Measurements from ENCODE around the gene SLC5A4.
"Not testable (repeated sequence)": the region's sequence is repeated elsewhere in the genome, so short reads cannot be mapped to it uniquely, and the experiment has no call there.

The SLC5A4 gene

DNA sequence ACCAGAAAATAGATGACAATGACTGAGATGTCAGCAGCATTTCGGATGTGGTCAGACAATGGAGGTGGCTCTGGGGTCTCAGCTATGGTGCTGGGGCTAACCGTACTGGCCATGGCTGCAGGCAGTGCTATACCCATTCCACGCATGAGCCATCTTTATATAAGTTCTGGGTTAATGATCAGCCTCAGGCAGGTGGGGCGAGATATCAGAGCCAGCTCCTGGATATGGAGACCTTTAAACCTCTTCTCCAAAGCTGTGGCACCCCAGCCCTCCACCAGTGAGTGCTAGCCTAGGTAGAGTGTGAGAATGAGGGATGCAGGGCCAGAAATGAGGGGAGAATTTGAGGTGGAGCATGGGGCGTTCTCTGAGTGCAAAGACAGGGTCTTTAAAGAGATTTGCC lies at the start of gene SLC5A4:
TSS of gene SLC5A4 (minus strand) at position 131 of the 400 bp plus-strand sequence. CDS start at position 113, 18 bp downstream.
- no peak for DNase-seq

DNA sequence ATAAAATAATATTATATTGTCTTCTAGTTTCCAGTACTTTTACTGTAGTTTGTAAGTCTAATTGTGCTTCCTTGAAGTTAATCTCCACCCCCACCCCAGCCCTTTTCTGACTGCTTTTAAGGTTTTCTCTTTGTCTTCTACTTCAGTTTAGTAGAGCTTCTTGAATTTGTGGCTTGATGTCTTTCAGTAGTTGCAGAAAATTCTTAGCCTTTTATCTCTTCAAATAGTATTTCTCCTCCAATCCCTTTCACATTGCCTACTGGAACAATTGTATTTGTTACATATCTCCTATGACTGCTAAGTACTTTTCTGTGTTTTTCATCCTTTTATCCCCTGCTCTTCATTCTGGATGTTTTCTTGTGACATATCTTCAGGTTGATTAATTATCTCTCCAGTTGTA lies 38.8 kb upstream of the SLC5A4 start:
- not testable (repeated sequence) for DNase-seq

GRCh38 chr22:32286290-32286840 lies 31.2 kb upstream of the SLC5A4 start:
- no peak for DNase-seq

DNA sequence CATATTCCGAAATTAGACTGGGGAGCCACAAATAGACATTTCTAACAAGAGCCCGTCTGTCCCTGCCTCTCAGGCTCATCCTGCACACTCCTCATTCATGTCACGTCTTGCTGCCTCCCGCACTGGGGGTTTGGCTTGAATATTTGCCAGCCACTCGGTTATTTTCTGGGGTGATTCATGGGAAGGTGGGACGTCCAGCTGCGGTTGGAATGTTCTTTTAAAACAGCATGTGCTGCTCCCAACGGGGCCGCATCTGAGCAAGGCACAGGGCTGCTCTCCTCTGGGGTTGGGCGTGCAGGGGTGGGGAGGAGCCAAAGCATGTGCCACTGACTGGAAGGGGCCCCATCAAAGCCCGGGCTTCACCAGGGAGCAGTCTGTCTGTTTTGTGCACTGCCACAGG lies 25.9 kb upstream of the SLC5A4 start:
- no peak for DNase-seq

- DNase-seq = not testable (repeated sequence)
Measured at GRCh38 chr22:32275353-32275752, 20.2 kb upstream of the SLC5A4 start.

DNA sequence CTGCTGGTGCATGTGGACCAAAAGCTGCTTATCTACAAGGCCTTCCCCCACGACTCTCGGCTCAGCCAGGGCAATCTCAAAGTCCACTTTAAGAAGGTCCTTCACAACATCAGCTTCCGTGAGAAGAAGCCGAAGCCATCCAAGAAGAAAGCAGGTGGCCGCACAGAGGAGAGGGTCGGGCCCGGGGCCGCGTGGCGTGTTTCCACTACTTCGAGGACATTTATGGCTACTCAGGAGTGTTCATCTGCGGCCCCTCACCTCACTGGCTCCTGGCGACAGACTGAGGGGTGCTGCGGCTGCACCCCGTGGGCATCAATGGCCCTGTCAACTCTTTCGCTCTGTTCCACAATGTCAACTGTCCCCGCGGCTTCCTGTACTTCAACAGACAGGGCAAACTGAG lies 16.2 kb upstream of the SLC5A4 start:
- no peak for DNase-seq

GRCh38 chr22:32270641-32271369 lies 15.7 kb upstream of the SLC5A4 start:
- no peak for DNase-seq

DNA sequence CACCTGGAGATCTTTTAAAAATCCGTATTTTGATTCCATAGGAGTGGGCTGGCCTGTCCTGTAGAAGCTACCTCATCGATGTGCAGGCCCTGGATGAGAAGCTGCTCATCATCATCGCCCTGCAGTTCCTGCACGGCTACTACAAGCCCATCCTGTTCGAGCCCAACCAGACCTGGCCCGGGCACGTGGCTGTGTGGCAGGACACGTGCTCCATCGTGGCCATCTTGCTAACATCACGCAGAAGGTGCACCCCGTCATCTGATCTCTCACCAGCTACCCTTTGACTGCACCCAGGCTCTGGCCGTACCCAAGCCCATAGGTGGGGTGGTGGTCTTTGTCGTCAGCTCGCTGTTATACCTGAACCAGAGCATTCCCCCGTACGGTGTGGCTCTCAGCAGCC lies 14.2 kb upstream of the SLC5A4 start:
- DNase-seq = no peak

DNA sequence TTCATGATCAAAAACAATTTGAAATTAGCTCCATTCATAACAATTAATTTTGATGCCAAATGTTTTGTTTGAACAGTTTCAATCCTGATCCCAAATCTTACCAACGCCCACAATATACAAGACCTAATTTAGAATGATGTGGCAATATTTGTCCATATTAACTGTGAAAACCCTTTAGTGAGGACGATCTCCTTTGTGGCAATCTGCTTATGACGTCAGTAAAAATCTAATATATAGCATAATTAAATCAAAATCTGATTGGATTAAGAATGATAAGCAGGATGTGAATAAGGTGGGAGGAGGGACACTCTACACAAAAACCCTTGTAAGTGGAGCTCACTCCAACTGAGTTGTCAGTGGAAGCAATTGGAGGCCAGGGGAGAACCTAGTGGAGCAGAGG lies 11.9 kb upstream of the SLC5A4 start:
- DNase-seq = no peak

DNA sequence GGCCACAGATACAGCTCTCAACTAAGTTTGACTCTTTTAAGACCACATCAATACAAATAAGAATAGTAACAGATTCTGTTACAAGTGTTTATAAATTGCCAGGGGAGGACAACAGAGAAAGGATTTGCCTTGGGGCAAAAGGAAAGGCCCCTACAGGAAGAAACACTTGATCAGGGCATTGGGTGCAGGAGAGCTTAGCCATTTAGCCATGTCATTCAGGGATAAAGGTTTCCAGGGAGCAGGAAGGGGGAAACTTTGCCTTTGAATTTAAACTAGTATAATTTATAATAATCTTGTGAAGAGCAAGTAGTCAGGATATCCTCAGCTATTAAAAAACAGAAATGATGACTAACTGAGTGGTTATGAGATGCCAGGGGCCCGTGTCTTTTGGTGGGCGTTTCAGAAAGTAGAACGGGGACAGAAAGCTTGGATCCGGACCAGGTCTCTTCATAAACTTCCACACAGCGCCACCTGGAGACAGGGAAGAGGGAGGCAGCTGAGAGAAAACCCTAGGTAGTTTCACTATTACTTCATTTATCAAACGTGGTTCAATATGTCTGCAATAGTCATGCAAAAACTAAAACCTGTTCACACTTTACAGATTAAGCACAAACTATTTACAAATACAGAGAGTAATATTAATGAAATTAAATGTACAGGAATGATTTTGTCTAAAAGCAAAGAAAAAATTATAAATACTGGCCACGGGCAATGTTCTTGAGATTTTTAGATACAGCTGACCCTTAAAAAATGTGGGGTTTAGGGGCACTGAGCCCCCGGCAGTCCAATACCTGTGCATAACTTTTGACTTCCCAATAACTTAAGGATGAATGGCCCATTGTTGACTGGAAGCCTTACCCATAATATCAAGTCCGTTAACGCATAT lies 11.0 kb upstream of the SLC5A4 start:
- DNase-seq = peak; percentile 66

GRCh38 chr22:32263678-32264077 lies 8.5 kb upstream of the SLC5A4 start:
- DNase-seq = not testable (repeated sequence)

- DNase-seq = no peak
Measured at GRCh38 chr22:32261306-32261705, 6.2 kb upstream of the SLC5A4 start.

DNA sequence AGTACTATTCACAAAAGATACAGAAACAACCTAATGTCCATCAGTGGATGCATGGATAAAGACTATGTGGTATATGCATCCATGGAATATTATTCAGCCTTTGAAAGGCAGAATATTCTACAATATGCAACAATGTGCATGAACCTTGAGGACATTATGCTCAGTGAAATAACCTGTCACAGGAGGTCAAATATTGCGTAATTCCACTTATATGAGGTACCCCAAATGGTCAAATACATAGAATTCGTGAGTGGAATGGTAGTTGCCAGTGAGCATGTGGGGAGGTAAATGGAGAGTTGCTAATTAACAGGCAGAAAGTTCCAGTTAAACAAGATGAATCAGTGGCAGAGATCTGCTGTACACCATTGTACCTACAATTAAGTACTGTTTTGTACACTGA lies 3.6 kb upstream of the SLC5A4 start:
- no peak for DNase-seq

DNA sequence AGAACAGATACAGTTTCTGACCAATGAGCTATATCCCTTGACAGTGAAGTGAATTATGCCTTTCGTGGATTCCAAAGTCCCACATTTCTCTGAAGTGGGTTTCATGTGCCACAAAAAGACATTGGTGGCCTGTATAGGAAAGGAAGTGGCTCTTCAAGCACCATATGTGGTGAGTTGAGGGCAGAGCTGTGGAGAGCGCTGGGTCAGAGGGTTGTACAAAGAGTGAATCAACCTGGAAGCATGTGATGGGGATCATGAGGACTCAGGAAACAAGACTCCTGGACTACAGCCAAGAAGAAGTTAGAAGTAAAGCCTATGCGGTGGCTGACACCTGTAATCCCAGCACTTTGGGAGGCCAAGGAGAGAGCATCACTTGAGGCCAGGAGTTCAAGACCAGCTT lies 579 bp upstream of the SLC5A4 start:
- DNase-seq = no peak

GRCh38 chr22:32249231-32249630 lies 5.9 kb downstream of the SLC5A4 start:
- DNase-seq = no peak

DNA sequence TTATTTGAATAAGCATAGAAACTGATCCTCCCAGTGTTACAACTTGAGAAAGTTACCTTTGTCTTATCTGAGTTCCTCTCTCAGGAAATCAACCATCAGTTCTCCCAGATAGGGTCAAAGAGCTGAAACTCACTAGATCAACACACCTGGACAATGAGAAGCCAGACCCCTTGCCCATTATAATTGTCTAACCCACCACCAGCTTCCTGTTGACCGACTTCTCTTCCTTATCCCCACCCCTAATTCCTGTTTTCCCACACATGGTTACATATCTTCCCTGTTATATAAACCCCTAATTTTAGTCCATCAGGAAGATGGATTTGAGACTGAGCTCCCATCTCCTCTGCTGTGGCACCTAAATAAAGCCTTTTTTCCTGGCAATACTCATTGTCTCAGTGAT lies 6.9 kb downstream of the SLC5A4 start:
- DNase-seq = no peak

GRCh38 chr22:32246166-32246565 lies 9.0 kb downstream of the SLC5A4 start:
- DNase-seq = no peak

DNA sequence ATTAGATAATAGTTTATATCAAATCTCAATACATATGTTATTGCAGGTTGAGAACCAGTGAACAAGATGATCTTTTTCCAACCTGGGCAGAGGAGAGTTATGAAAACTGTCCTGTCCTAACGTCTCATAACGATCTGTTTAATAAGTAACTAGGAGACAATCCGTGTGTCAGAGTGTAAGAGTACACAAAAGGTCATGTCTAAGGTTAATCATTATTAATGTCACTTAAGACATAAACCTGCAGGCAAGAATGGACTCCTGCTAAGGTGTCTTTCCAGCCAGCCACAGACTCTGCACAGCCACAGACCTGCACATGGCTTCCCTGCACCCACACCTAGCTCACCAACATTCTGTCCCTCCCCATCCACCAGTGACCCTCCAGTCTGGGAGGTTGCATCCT lies 10.1 kb downstream of the SLC5A4 start:
- no peak for DNase-seq

DNA sequence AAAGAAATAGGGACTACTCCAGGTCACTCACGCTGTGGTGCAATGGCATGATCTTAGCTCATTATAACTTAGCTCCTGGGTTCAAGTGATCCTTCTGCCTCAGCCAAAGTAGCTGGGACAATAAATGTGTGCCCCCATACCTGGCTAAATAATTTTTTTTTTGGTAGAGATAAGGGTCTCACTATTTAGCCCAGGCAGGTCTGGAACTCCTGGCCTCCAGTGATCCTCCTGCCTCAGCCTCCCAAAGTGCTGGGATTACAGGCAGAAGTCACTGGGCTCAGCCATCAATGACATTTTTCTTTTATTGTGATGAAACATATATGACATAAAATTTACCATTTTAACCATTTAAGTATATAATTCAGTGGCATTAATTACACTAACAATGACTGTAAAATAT lies 10.6 kb downstream of the SLC5A4 start:
- no peak for DNase-seq

DNA sequence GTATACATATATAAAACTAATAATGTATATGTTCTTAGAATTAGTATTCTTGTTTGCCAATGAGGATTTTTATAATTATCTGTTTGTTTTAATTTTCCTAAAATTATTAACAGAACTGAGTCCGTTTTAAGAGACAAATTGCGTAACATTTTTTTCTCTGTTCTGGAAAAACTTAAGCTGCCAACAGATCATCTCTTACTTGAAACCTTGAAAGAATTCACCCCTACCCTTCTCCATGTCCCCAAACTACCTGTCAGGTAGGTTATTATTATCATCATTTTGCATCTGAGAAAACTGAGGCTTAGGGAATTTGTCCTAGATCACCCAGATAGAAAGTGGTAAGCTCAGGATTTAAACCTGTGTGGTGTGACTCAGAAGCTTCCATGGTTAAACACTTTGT lies 14.7 kb downstream of the SLC5A4 start:
- no peak for DNase-seq

DNA sequence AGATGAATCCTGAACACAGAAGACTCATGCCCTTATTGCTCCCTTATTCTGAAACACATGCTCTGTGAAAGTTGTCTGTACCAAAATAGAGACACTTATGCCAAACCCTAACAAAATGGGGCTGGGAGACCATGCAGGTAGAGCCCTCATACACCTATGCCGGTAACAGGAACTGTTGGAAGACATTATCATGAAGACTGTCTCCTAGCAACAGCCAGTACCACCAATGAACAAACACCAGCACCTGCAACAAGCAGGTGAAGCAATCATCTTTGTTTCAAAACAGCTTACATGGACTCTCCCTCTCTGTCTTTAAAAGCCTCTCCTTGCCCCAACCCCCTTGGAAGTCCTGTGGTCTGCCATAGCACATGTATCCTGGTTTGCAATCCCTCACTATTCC lies 17.2 kb downstream of the SLC5A4 start:
- DNase-seq = no peak

GRCh38 chr22:32236970-32237369 lies 18.2 kb downstream of the SLC5A4 start:
- DNase-seq = no peak

GRCh38 chr22:32233091-32233490 lies 22.1 kb downstream of the SLC5A4 start:
- DNase-seq = no peak

All from right forelimb (tissue), 1 donor.